ENCODE results near the gene STIL. TPM values are rescaled to one million over a fixed set of nuclear protein-coding genes. Genes with fewer than 3 reads are reported as not detected.
"Not testable (repeated sequence)": the region's sequence is repeated elsewhere in the genome, so short reads cannot be mapped to it uniquely, and the experiment has no call there.

STIL gene
- total RNA-seq, 1 experiment from 2014 or later, result 26.4 TPM

DNA sequence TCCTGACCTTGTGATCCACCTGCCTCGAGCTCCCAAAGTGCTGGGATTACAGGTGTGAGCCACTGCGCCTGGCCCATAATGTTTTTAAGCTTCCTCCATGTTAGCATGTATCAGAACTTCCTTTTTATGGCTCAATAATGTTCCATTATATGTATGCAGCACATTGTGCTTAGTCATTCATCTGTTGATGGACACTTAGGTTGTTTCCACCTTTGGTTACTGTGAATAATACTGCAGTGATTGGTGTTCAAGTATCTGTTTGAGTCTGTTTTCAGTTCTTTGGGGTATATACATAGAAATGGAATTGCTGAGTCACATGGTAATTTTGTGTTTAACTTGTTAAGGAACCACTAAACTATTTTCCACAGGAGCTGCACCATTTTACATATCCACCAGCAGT, 37.4 kb upstream of the STIL start:
- Mint-ChIP-seq H3K4me1 (ENCODE audit: low read depth, unreplicated experiment) (peaks cover 7% of the 10 kb centered on the region), H3K27me3 (ENCODE audit: insufficient read depth, unreplicated experiment) (no peaks in the 10 kb centered on the region), H3K9me3 (ENCODE audit: unreplicated experiment) (no peaks in the 10 kb centered on the region), H3K36me3 (ENCODE audit: insufficient read depth, unreplicated experiment) (peaks cover 23% of the 10 kb centered on the region), H3K4me3 (ENCODE audit: unreplicated experiment) (no peak overlapping the region), H3K27ac (ENCODE audit: unreplicated experiment) (no peak overlapping the region)
- ChIA-PET CTCF (no interaction called here), POLR2A (no interaction called here)
- DNase-seq, result no peak
- intact Hi-C loops (cut with micrococcal nuclease; ENCODE audit: unreplicated experiment), result no loop called here
- Histone ChIP-seq H3K4me3 (ENCODE audit: low read depth, low read length) (no peak overlapping the region), H3K9me3 (no peaks in the 10 kb centered on the region), H3K27me3 (replicated peaks; ENCODE audit: control insufficient read depth, insufficient read depth, low read length) (no peaks in the 10 kb centered on the region), H3K36me3 (ENCODE audit: control insufficient read depth, insufficient read depth, low read length) (no peaks in the 10 kb centered on the region), H3K4me1 (no peaks in the 10 kb centered on the region)
- no TSS peak for BruUV-seq (replicated peaks)
- TF ChIP-seq, protein P1, sequence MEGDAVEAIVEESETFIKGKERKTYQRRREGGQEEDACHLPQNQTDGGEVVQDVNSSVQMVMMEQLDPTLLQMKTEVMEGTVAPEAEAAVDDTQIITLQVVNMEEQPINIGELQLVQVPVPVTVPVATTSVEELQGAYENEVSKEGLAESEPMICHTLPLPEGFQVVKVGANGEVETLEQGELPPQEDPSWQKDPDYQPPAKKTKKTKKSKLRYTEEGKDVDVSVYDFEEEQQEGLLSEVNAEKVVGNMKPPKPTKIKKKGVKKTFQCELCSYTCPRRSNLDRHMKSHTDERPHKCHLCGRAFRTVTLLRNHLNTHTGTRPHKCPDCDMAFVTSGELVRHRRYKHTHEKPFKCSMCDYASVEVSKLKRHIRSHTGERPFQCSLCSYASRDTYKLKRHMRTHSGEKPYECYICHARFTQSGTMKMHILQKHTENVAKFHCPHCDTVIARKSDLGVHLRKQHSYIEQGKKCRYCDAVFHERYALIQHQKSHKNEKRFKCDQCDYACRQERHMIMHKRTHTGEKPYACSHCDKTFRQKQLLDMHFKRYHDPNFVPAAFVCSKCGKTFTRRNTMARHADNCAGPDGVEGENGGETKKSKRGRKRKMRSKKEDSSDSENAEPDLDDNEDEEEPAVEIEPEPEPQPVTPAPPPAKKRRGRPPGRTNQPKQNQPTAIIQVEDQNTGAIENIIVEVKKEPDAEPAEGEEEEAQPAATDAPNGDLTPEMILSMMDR (IDR thresholded peaks at IDR 0.05; ENCODE audit: insufficient read depth in 1 of 2, low read depth in 1 of 2, low read length in 1 of 2, severe bottlenecking in 1 of 2, unreplicated experiment in 1 of 2), result no peak

DNA sequence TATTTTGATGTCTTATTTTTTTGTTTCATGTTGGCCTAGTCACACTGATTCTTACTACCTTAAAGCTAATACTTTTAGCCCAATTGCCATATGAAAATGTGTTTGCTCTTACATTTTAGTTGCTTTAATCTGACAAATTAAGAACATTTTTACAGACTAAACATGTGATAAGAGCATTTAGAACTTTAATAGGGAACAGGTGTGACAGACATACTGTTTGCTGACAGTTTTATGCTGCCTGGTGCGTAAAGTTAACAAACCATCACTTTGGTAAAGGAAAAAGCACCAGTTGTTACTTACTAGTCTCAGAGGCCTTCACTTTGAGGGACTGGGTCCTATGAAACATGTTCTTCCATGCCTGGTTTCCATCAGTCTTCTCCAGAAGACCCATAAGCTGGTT, 34.3 kb upstream of the STIL start:
- TF ChIP-seq, protein P1 (IDR thresholded peaks at IDR 0.05; ENCODE audit: insufficient read depth in 1 of 2, low read depth in 1 of 2, low read length in 1 of 2, severe bottlenecking in 1 of 2, unreplicated experiment in 1 of 2), result no peak
- BruUV-seq (replicated peaks), result no TSS peak
- Histone ChIP-seq H3K27me3 (replicated peaks; ENCODE audit: control insufficient read depth, insufficient read depth, low read length) (no peaks in the 10 kb centered on the region), H3K4me3 (ENCODE audit: low read depth, low read length) (no peak overlapping the region), H3K36me3 (ENCODE audit: control insufficient read depth, insufficient read depth, low read length) (no peaks in the 10 kb centered on the region), H3K9me3 (no peaks in the 10 kb centered on the region), H3K4me1 (no peaks in the 10 kb centered on the region)
- Mint-ChIP-seq H3K27me3 (ENCODE audit: insufficient read depth, unreplicated experiment) (no peaks in the 10 kb centered on the region), H3K9me3 (ENCODE audit: unreplicated experiment) (no peaks in the 10 kb centered on the region), H3K4me3 (ENCODE audit: unreplicated experiment) (no peak overlapping the region), H3K27ac (ENCODE audit: unreplicated experiment) (no peak overlapping the region), H3K4me1 (ENCODE audit: low read depth, unreplicated experiment) (peaks cover 7% of the 10 kb centered on the region), H3K36me3 (ENCODE audit: insufficient read depth, unreplicated experiment) (peaks cover 36% of the 10 kb centered on the region)
- DNase-seq, result no peak
- ChIA-PET POLR2A (no interaction called here), CTCF (interaction anchor here (0.6 kb wide), 1 partner anchor 89 kb away, joined by 6 read pairs; the partner anchor contains the start of gene FOXD2)
- intact Hi-C loops (cut with micrococcal nuclease; ENCODE audit: unreplicated experiment), result no loop called here

DNA sequence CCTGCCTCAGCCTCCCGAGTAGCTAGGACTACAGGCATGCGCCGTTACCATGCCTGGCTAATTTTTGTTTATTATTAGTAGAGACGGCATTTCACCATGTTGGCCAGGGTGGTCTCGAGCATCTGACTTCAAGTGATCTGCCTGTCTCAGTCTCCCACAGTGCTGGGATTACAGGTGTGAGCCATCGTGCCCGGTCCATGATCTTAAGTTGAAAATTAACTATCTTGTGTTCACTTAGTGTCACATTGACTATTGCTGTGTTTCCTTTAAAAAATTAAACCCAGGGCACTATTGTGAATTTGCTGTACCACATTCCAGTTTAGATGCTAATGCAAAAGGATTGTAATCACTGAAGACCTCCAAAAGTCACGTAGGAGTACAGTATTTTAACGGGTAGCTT, 33.8 kb upstream of the STIL start:
- no peaks in the 10 kb centered on the region for H3K36me3 ChIP-seq (ENCODE audit: control insufficient read depth, insufficient read depth, low read length)
- peaks cover 37% of the 10 kb centered on the region for H3K36me3 Mint-ChIP-seq (ENCODE audit: insufficient read depth, unreplicated experiment)

DNA sequence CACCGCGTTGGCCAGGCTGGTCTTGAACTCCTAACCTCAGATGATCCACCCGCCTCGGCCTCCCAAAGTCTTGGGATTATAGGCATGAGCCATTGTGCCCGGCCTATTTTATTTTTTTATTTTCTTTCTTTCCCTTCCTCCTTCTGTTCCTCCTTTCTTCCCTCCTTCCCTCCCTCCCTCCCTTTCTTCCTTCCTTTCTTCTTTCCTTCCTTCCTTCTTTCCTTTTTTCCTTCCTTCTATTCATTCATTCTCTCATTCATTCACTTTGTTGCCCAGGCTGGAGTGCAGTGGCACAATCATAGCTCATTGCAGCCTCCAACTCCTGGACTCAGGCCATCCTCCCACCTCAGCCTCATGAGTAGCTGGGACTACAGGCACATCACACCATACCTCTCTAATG, 33.0 kb upstream of the STIL start:
- H3K27ac Mint-ChIP-seq (ENCODE audit: unreplicated experiment); H3K9me3 Mint-ChIP-seq (ENCODE audit: unreplicated experiment); H3K4me1 Mint-ChIP-seq (ENCODE audit: low read depth, unreplicated experiment); POLR2A ChIA-PET; H3K27me3 Mint-ChIP-seq (ENCODE audit: insufficient read depth, unreplicated experiment); H3K9me3 ChIP-seq; intact Hi-C loops (cut with micrococcal nuclease; ENCODE audit: unreplicated experiment); H3K4me3 Mint-ChIP-seq (ENCODE audit: unreplicated experiment); BruUV-seq (replicated peaks); H3K36me3 ChIP-seq (ENCODE audit: control insufficient read depth, insufficient read depth, low read length); DNase-seq; H3K4me1 ChIP-seq; H3K4me3 ChIP-seq (ENCODE audit: low read depth, low read length); H3K27me3 ChIP-seq (replicated peaks; ENCODE audit: control insufficient read depth, insufficient read depth, low read length): not testable (repeated sequence)
- peaks cover 37% of the 10 kb centered on the region for H3K36me3 Mint-ChIP-seq (ENCODE audit: insufficient read depth, unreplicated experiment)
- CTCF ChIA-PET, result interaction anchor here (1.0 kb wide), 1 partner anchor 13 kb away, joined by 3 read pairs; the partner anchor contains the start of gene CMPK1

More for the DNA sequence above, 33.8 kb upstream of the STIL start:
- no peak for DNase-seq
- Histone ChIP-seq H3K4me3 (ENCODE audit: low read depth, low read length) (no peak overlapping the region), H3K9me3 (no peaks in the 10 kb centered on the region), H3K27me3 (replicated peaks; ENCODE audit: control insufficient read depth, insufficient read depth, low read length) (no peaks in the 10 kb centered on the region), H3K4me1 (no peaks in the 10 kb centered on the region)
- no peak overlapping the region for H3K4me3 Mint-ChIP-seq (ENCODE audit: unreplicated experiment)
- CTCF ChIA-PET, result interaction anchor here (1.0 kb wide), 1 partner anchor 14 kb away, joined by 3 read pairs; the partner anchor contains the start of gene CMPK1
- intact Hi-C loops (cut with micrococcal nuclease; ENCODE audit: unreplicated experiment), result no loop called here
- peaks cover 7% of the 10 kb centered on the region for H3K4me1 Mint-ChIP-seq (ENCODE audit: low read depth, unreplicated experiment)
- no TSS peak for BruUV-seq (replicated peaks)
- POLR2A ChIA-PET, result no interaction called here
- no peaks in the 10 kb centered on the region for H3K27me3 Mint-ChIP-seq (ENCODE audit: insufficient read depth, unreplicated experiment)
- H3K27ac Mint-ChIP-seq (ENCODE audit: unreplicated experiment), result no peak overlapping the region
- H3K9me3 Mint-ChIP-seq (ENCODE audit: unreplicated experiment), result no peaks in the 10 kb centered on the region
- TF ChIP-seq, protein P1 (IDR thresholded peaks at IDR 0.05; ENCODE audit: insufficient read depth in 1 of 2, low read depth in 1 of 2, low read length in 1 of 2, severe bottlenecking in 1 of 2, unreplicated experiment in 1 of 2), result no peak
